Stimulated activated CD4-positive, alpha-beta T cell treated with anti-CD3 and anti-CD28 coated beads, Interleukin-12 subunit alpha, Interleukin-12 subunit beta, amount 100 ng/mL, for 48 hours (primary cell): ENCODE results near the gene TYK2.

Experiments
- DNase-seq, 3 donors: peaks; one replicate each; pipeline ENCODE4 v3.0.0-alpha.2; 2020; ENCODE audit warnings: low read depth in 2 of 3, low spot score in 1 of 3

The TYK2 gene

GRCh38 chr19:10316229-10317044 is 63.9 kb downstream of the TYK2 start:
- no peak for DNase-seq

- DNase-seq, result peak; percentile 79 to 91 (median 87)
Observed at GRCh38 chr19:10315335-10316214, 64.8 kb downstream of the TYK2 start, which contains the start of gene FDX2. Gene FDX2, minus strand, starts transcription at chr19:10316015. Its CDS starts 19 bp downstream, at chr19:10315996.

- DNase-seq, result no peak
Observed at GRCh38 chr19:10309423-10309822, 70.9 kb downstream of the TYK2 start, which contains the start of gene ZGLP1. Gene ZGLP1, minus strand, starts transcription at chr19:10309815.

- no peak for DNase-seq
Observed at GRCh38 chr19:10306327-10306726, 74.0 kb downstream of the TYK2 start.

GRCh38 chr19:10305139-10305806 is 75.1 kb downstream of the TYK2 start:
- DNase-seq, result no peak
